Measurements from ENCODE around the gene CNGA3.
"Not testable (repeated sequence)": the region's sequence is repeated elsewhere in the genome, so short reads cannot be mapped to it uniquely, and the experiment has no call there.

The CNGA3 gene

DNA sequence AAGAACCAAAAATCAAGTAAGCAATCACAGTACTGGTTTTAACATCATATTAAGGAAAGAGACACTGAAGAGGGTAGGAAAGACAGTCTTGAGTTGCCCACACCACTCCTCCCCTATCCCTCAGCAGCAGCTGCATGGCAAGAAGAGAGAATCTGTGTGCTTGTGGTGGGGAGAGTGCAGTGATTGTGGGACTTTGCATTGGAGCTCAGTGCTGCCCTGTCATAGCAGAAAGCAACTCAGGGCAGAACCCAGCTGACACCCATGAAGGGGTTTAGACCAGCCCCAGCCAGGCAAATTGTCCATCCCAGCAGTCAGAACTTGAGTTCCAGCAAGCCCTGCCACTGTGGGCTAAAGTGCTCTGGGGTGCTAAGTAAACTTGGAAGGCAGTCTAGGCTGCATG is 57.6 kb downstream of the CNGA3 start:
- no peak for DNase-seq (ENCODE audit: low spot score)

DNA sequence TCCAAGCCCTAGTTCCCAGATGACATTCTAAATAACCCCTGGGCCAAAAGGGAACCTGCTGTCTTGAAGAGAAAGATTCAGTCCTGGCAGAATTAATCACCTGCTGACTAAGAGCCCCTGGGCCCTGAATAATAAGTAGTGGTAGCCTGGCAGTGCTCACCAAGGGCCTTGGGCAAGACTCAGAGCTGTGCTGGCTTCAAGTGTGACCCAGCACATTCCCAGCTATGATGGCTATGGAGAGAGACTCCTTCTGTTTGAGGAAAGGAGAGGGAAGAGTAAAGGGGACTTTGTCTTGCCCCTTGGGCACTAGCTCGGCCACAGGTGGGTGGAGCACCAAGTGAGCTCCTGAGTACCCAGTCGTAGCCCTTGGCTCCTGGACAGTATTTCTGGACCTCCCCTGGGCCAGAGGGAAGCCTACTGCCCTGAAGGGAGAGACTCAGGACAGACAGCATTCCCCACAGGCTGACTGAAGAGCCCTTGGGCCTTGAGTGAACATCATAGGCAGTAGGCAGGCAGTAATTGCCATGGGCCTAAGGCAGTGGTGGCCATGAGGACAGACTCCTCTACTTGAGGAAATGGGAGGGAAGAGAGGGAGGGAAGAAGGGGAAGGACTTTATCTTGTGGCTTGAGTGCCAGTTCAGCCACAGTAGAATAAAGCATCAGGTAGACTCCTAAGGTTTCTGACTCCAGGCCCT is 58.4 kb downstream of the CNGA3 start:
- no peak for DNase-seq (ENCODE audit: low spot score)

DNA sequence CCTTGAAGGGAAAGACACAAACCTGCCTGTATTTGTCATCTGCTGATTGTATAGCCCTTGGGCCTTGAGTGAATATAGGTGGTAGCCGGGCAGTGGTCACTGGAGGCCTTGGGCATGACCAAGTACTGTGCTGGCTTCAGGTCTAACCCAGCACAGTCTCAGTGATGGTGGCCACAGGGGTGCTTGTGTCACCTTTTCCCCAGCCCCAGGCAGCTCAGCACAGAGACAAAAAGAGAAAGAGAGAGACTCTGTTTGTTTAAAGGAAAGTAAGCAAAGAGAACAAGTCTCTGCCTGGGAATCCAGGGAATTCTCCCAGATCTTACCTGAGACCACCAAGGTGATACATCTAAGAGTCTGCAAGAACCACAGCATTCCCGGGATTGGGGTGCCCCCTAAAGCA is 59.0 kb downstream of the CNGA3 start:
- DNase-seq (ENCODE audit: low spot score), result no peak

DNA sequence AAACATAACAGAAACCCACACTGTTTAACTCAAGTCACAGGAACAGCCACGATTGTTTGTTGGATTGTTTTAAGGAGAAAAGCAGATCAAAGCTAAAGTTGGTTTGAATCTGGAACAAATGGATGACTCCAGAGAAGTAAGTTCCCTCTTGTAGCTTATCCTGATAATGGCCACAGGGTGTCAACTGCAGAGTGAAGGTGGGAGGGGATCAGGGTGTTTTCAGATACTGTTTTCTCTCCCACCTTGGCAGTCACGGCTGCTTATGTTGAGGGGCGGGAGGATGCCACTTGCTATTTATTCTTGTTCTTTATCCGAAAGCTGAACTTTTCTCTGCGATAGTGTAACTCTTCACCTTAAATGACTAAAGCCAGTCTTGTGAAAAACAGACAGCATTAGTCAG is 61.9 kb downstream of the CNGA3 start:
- DNase-seq (ENCODE audit: low spot score), result no peak

DNA sequence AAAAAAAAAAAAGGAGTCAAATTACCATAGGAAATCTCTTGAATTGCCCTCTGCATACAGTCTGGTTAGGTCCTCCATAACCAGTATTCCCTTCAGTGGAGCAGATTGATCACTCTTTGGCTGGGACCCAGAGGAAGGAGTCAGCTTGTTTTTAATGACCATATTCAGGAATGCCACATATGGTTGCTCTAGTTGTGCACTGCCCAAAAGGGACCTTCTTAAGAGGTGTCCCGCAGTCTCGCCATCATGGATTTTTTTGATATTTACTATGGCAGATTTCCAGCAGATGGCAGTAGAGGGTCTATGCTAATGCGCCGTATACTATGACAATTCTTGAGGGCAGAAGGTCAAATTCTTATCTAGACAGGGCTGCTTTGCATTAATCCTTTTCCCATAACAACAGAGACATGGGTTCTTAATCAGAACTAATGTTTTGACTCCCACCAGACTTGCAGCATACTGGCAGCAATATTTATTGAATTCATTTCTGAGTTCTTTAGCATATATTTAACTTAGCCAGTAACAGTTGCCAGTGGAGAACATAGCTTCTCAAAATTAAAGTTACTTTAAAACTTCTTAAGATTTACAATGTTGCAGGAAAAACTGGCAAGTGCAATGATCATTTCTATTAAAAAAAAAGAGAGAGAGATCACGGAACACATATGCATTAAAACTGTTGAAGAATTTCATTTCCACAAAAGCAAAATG is 66.6 kb downstream of the CNGA3 start:
- DNase-seq (ENCODE audit: low spot score), result peak; percentile 86

DNA sequence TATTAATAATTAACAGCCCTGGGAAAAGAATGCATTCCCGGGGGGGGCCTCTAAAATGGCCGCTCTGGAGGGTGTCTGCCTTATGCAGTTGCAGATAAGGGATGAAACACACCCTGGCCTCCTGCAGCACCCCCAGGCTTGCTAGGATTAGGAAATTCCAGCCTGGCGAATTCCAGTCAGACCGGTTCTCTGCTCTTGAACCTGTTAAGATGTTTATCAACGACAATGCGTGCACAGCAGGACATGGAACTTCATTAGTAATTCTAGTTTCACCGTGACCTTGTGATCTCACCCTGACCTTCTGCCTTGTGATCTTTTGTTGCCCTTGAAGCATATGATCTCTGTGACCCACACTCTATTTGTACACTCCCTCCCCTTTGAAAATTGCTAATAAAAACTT is 68.0 kb downstream of the CNGA3 start:
- not testable (repeated sequence) for DNase-seq (ENCODE audit: low spot score)

DNA sequence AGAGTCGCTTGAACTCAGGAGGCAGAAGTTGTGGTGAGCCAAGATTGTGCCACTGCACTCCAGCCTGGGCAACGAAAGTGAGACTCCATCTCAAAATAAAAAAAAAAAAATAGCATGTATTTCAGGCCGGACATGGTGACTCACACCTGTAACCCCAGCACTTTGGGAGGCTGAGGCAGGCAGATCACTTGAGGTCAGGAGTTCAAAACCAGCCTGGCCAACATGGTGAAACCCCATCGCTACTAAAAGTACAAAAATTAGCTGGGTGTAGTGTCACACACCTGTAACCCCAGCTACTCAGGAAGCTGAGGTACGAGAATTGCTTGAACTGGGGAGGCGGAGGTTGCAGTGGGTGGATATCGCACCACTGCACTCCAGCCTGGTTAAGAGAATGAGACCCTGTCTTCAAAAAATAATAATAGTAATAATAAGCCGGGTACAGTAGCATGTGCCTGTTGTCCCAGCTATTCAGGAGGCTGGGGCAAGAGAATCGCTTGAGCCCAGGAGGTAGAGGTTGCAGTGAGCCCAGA is 69.5 kb downstream of the CNGA3 start:
- DNase-seq (ENCODE audit: low spot score), result not testable (repeated sequence)

DNA sequence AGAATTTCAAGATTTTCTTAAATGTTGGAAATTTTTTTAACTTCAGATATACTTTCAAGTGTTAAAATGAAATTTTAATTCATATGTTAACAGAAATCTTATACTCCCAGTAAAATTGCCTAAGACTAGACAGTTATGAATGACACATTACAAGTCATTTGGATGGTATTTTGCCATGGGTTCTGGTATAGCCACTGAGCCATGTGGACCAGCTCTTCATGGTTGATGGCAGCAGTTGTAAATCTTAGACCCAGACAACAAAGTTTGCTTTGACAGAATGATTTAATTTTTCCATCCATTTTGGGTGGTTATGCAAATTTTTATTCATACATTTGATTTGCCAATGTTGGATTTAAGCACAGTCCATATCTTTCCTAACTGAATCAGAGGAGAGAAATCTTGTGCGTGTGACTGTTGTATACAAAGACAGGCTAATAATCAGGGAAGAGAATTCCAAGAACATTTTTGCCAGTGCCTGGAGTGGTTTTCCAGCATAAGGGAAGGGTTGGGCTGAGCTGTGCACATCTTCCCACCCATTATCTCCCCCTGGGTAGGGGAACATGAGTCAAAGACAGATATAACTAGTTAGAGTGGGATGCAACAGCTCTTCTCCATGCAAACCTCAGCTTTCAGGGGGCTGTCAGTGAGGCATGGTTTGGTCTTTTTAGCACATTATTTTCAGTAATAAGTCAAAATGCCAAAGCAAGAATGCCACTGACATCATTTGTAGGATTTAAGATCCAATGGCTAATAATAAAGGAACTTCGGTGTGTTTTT is 70.3 kb downstream of the CNGA3 start:
- DNase-seq (ENCODE audit: low spot score), result no peak

DNA sequence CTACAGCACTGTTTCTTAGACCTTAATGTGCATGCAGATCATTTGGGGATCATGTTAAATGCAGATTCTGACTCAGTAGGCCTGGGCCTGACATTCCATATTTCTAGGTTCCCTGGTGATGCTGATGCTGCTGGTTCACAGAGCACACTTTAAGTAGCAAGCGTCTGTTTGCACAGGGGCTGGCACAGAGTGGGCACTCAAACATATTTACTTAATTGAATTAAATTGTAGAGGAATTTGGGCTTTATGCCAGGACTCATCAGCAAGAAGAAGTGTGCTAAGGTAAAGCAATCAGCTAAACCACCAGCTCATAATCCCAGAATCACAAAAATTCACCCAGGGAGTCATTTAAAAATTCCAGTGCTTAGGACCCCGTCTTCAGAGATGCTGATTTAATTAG is 73.3 kb downstream of the CNGA3 start:
- no peak for DNase-seq (ENCODE audit: low spot score)

DNA sequence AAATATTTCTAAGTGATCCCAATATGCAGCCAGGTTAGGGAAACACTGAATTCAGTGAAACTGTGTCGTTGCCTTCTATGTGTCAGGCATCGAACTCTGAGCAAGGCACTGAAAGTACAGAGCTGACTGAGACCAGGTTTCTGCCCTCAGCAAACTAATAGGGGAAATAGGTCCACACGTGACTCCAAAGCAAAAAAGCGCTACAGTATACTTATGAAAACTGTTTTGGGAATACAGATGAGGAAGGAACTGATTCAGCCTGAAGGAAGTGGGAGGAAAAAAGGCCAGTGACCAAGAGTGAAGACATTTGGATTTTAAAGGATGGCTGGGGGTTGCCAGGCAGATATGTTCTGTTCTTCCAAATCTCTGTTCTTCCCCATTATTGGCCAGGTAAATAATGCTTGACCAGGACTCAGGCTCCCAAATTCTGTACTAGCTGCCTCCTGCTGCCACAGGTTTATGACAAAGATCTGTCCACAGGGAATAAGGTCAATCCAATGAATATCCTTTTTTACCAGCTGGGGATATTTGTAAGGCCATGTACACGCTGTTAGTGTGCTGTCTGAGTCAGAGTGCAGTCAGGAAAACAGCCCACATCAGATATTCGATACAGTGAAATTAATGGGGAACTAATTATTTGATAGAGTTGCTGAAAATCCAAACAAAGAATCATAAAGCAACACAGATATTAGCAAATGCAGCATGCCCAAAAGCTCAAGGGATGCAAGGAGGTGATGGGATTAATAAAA is 73.9 kb downstream of the CNGA3 start:
- DNase-seq (ENCODE audit: low spot score), result no peak

DNA sequence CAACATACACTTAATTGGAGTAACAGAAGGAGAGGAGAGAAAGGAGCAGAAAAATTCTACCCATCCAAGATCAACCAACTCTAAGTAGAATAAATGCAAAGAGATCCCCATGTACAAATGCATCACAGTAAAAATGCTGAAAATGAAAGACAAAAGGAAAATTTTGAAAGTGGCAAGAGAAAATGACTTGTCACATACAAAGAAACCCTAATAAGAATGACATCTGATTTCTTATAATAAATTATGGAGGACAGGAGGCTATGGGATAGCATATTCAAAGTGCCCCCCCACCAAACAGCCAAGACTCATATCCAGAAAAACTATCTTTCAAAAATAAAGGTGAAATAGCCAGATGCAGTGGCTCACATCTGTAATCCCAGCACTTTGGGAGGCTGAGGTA is 76.2 kb downstream of the CNGA3 start:
- no peak for DNase-seq (ENCODE audit: low spot score)

DNA sequence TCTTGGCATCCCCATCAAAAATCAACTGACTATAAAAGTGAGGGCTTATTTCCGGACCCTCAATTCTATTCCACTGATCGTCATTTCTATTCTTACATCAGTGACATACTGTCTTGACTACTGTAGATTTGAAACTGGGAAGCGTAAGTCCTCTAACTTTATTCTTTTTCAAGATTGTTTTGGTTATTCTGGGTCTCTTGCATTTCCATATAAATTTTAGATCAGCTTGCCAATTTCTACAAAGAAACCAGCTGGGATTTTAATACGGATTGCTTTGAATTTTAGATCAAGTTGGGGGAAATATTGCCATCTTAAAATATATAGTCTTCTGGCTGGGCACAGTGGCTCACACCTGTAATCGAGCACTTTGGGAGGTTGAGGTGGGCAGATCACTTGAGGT is 80.5 kb downstream of the CNGA3 start:
- DNase-seq (ENCODE audit: low spot score), result no peak

DNA sequence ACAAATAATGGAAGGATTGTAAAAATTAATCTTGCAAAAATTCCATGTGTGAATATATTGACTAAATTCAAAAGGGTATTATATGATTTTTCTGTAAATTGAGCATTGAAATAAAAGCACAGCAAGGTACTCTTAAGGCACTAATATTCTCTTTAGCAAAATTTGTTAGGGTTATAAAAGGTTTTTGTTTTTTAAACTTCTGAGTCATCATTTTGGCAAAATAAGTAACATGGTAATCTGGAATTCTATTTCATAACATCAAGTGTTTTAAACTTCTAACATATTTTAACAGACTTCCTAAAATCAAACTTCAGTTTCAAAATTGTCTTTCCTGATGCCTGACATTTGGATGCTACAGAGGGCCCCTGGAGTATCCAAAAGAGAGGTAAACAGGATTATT is 85.9 kb downstream of the CNGA3 start:
- no peak for DNase-seq (ENCODE audit: low spot score)

DNA sequence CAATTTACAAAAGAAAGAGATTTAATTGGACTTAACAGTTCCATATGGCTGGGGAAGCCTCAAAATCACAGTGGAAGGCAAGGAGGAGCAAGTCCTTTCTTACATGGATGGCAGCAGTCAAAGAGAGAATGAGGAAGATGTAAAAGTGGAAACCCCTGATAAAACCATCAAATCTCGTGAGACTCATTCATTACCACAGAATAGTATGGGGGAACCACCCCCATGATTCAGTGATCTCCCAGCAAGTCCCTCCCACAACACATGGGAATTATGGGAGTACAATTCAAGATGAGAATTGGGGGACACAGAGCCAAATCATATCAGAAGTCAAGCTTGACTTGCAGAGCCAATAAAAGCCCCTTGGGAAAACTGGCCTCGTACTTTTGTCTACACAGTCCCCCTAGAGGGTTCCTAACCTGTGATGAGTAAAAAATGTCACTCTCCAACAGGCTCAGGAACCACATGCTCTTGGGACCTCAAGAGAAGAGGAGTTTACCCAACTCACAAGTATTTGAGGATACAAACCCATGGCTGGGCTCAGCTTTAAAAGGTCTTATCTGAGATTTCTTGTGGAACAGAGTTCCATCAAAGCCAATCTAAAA is 87.2 kb downstream of the CNGA3 start:
- DNase-seq (ENCODE audit: low spot score), result no peak

DNA sequence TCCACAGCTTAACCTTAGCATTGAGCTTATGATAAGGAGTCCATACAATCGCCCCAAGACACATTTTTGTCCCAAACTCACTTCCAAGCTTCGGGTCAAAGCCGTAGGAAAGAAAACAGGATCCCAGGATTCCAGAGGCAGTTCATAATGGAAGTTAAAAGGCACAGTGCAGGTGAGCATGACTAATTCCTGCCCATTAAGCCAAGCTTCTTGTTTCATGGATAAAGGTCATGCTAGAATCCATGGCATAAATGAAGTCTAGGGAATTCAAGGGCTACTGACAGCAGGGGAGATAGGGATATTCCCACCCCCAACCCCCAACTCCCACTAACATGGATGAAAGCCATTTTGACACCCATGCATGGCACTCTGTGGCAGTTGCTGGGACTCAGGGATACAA is 88.2 kb downstream of the CNGA3 start:
- DNase-seq (ENCODE audit: low spot score), result no peak

DNA sequence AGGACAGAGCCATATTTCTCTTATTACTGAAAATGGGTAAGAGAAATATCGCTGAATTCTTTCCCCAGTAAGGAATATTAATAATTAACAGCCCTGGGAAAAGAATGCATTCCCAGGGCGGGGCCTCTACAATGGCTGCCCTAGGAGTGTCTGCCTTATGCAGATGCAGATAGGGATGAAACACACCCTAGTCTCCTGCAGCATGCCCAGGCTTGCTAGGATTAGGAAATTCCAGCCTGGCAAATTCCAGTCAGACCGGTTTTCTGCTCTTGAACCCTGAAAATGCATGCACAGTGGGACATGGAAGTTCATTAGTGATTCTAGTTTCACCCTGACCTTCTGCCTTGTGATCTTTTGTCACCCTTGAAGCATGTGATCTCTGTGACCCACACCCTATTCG is 89.4 kb downstream of the CNGA3 start:
- not testable (repeated sequence) for DNase-seq (ENCODE audit: low spot score)

DNA sequence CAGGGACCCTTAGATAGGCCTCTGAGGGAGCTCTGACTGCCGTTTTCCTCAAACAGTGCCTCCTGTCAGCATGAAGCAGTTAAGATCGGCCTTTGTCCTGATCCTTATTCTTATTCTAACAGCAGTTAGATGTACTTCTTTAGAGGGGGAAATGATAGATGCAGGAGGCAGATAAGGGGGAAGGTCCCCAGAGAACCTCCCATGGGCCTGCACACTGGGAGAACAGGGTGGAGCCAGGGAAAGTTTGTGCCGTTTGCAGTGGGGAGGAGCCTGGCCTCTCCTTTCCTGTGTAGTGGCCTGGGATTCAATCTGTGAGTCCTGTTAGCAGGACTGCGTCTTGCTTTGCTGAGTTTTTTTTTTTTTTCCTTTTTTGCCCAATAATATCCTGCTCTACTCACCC is 90.5 kb downstream of the CNGA3 start:
- no peak for DNase-seq (ENCODE audit: low spot score)

DNA sequence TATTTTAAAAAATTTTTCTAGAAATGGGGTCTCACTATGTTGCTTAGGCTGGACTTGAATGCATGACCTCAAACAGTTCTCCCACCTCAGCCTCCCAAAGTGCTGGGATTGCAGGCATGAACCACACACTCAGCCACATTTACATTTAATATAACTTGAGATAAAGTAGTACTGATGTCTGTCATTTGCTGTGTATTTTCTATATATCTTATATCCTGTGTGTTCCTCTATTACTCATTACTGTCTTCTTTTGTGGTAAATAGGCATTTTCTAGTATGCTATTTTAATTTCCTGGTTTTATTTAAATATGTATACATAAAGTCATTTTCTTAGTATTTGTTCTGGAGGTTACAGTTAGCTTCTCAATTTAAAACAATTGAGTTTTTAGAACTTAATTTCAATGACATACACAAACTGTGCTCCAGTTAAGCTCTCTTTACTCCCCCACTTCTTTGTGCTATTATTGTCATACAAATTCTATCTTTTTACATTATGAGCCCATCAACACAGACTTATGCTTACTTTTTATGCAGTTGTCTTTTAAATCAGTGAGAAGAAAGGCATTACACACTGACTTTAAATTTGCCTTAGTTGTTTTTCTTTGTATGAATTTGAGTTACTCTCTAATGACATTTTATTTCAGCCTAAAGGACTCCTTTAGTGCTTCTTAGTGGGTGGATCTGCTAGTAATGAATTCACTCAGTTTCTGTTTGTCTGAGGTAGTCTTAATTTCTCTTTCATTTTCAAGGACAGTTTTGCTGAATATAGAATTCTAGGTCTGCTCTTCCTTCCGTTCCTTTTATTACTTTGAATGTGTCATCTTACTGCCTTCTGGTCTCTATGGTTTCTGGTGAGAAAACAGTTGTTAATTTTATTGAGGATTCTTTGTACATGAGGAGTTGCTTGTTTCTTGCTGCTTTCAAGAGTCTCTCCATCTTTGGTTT is 92.2 kb downstream of the CNGA3 start:
- no peak for DNase-seq (ENCODE audit: low spot score)

DNA sequence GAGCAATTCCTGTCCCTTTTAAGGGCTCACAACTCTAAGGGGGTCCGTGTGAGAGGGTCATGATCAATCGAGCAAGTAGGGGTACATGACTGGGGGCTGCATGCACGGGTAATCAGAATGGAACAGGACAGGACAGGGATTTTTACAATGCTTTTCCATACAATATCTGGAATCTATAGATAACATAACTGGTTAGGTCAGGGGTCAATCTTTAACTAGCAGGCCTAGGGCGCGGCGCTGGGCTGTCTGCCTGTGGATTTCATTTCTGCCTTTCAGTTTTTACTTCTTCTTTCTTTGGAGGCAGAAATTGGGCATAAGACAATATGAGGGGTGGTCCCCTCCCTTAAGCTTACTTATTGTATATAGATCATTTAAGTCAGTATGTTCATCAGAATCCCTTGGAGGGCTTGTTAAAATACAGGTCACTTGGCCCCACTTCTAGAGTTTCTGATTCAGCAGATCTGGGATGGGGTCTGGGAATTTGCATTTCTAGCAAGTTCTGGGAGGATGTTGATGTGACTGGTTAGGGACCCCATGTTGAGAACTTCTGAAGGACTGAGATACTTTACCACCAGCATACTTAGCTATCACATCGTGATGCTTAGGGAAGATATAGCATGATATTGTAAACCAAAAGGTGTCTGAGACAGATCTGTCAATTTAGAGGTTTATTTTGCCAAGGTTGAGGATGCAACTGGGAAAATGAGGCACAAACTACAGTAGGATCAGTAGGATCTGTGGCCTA is 95.6 kb downstream of the CNGA3 start:
- no peak for DNase-seq (ENCODE audit: low spot score)

DNA sequence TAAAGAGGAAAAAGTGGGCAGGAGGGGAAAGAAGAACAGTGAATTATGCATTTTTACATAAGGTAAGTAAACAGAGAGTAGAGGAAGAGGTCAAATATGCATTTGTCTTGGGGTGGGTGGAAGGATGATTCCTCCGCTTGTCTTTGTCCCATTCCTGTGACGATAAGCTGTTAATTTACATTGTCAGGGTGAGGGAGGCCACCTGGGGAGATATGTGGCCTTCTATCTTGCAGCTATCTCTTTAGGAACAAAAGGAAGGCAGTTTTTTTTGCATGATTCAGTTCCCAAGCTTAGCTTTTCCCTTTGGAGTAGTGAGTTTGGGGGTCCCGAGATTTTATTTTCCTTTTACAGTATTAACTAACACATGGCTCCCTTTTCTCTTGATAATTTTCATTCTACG is 96.2 kb downstream of the CNGA3 start:
- no peak for DNase-seq (ENCODE audit: low spot score)
